ENCODE data around the gene OTUB2.

OTUB2 gene

GRCh38 chr14:94043111-94043755, 17.1 kb downstream of the OTUB2 start:
- DNase-seq, result no peak

GRCh38 chr14:94043756-94044475, 17.8 kb downstream of the OTUB2 start:
- DNase-seq, result no peak

GRCh38 chr14:94044476-94045091, 18.4 kb downstream of the OTUB2 start:
- no peak for DNase-seq

GRCh38 chr14:94045101-94045500, 19.0 kb downstream of the OTUB2 start:
- no peak for DNase-seq

GRCh38 chr14:94045563-94046345, 19.6 kb downstream of the OTUB2 start:
- no peak for DNase-seq

GRCh38 chr14:94046696-94047250, 20.6 kb downstream of the OTUB2 start:
- DNase-seq, result no peak

- DNase-seq, result no peak
These were observed 21.4 kb downstream of the OTUB2 start for GRCh38 chr14:94047581-94047980.

GRCh38 chr14:94048691-94049624, 22.8 kb downstream of the OTUB2 start:
- DNase-seq, result peak; percentile 43

GRCh38 chr14:94049625-94050023, 23.5 kb downstream of the OTUB2 start:
- DNase-seq, result no peak

- DNase-seq, result no peak
These were observed 24.2 kb downstream of the OTUB2 start for GRCh38 chr14:94050231-94050880.

- no peak for DNase-seq
These were observed 25.0 kb downstream of the OTUB2 start for GRCh38 chr14:94051115-94051514.

GRCh38 chr14:94051779-94052178, 25.6 kb downstream of the OTUB2 start:
- no peak for DNase-seq

- DNase-seq, result no peak
These were observed 26.1 kb downstream of the OTUB2 start for GRCh38 chr14:94052199-94052598.

- DNase-seq, result no peak
These were observed 26.5 kb downstream of the OTUB2 start for GRCh38 chr14:94052662-94053061.

- no peak for DNase-seq
These were observed 28.3 kb downstream of the OTUB2 start for GRCh38 chr14:94054401-94054800.

GRCh38 chr14:94054936-94055335, 28.8 kb downstream of the OTUB2 start:
- no peak for DNase-seq

GRCh38 chr14:94056579-94057308, 30.6 kb downstream of the OTUB2 start:
- DNase-seq, result no peak

GRCh38 chr14:94058128-94058673, 32.1 kb downstream of the OTUB2 start:
- DNase-seq, result no peak

- no peak for DNase-seq
These were observed 32.6 kb downstream of the OTUB2 start for GRCh38 chr14:94058674-94059138.

- no peak for DNase-seq
These were observed 33.9 kb downstream of the OTUB2 start for GRCh38 chr14:94059998-94060397.
